ENCODE results near the gene BTBD18. TPM values are rescaled to one million over a fixed set of nuclear protein-coding genes. Genes with fewer than 3 reads are reported as not detected.

The BTBD18 gene
- total and polyA plus RNA-seq, 2 donors from 2014 or later = not detected

- Histone ChIP-seq H3K4me3 (ENCODE audit: low read length in 3 of 3) (no peak overlapping the region), H3K9me3 (ENCODE audit: control insufficient read depth in 2 of 3, insufficient read depth in 1 of 3, low read length in 3 of 3) (no peaks in the 10 kb centered on the region), H3K4me1 (ENCODE audit: control insufficient read depth in 2 of 3, insufficient read depth in 2 of 3, low read depth in 1 of 3, low read length in 3 of 3) (peaks cover 0 to 46% (median 39%) of the 10 kb centered on the region in 3 donors), H3K27me3 (ENCODE audit: control insufficient read depth, insufficient read depth, low read length) (no peaks in the 10 kb centered on the region), H3K27ac (ENCODE audit: low read depth in 2 of 2, low read length in 2 of 2) (peak overlapping the region; percentile 58 to 74), H3K9ac (ENCODE audit: low read length in 3 of 3) (no peak overlapping the region), H3K36me3 (ENCODE audit: control insufficient read depth in 2 of 3, insufficient read depth in 3 of 3, low read length in 3 of 3) (peaks cover 0 to 11% (median 7%) of the 10 kb centered on the region in 3 donors)
- no peak for DNase-seq
- FAIRE-seq = no peak
- intact Hi-C loops (cut with DNase I) = no loop called here
- no peak for TF ChIP-seq CTCF (IDR thresholded peaks at IDR 0.05; ENCODE audit: borderline replicate concordance, extremely low read depth, insufficient read depth)
These were observed 36.5 kb upstream of the BTBD18 start for GRCh38 chr11:57787920-57788702.

- Histone ChIP-seq H3K27me3 (ENCODE audit: control insufficient read depth, insufficient read depth, low read length) (no peaks in the 10 kb centered on the region), H3K36me3 (ENCODE audit: control insufficient read depth in 2 of 3, insufficient read depth in 3 of 3, low read length in 3 of 3) (peaks cover 0 to 11% (median 7%) of the 10 kb centered on the region in 3 donors), H3K9ac (ENCODE audit: low read length in 3 of 3) (no peak overlapping the region), H3K27ac (ENCODE audit: low read depth in 2 of 2, low read length in 2 of 2) (peak overlapping the region; percentile 35 to 74), H3K4me1 (ENCODE audit: control insufficient read depth in 2 of 3, insufficient read depth in 2 of 3, low read depth in 1 of 3, low read length in 3 of 3) (peaks cover 5 to 49% (median 41%) of the 10 kb centered on the region in 3 donors), H3K9me3 (ENCODE audit: control insufficient read depth in 2 of 3, insufficient read depth in 1 of 3, low read length in 3 of 3) (no peaks in the 10 kb centered on the region), H3K4me3 (ENCODE audit: low read length in 3 of 3) (peak overlapping the region in 1 of 3 donors; percentile 21)
- FAIRE-seq = no peak
- no peak for TF ChIP-seq CTCF (IDR thresholded peaks at IDR 0.05; ENCODE audit: borderline replicate concordance, extremely low read depth, insufficient read depth)
- intact Hi-C loops (cut with DNase I) = no loop called here
- no peak for DNase-seq
These were observed 35.5 kb upstream of the BTBD18 start for GRCh38 chr11:57787006-57787604.

GRCh38 chr11:57786436-57786835 is 34.8 kb upstream of the BTBD18 start:
- FAIRE-seq = no peak
- no peak for DNase-seq
- peaks cover 0 to 4% (median 0%) of the 10 kb centered on the region in 3 donors for H3K36me3 ChIP-seq (ENCODE audit: control insufficient read depth in 2 of 3, insufficient read depth in 3 of 3, low read length in 3 of 3)
- H3K4me3 ChIP-seq (ENCODE audit: low read length in 3 of 3) = no peak overlapping the region
- TF ChIP-seq CTCF (IDR thresholded peaks at IDR 0.05; ENCODE audit: borderline replicate concordance, extremely low read depth, insufficient read depth) = no peak
- H3K27me3 ChIP-seq (ENCODE audit: control insufficient read depth, insufficient read depth, low read length) = no peaks in the 10 kb centered on the region
- intact Hi-C loops (cut with DNase I) = no loop called here
- peaks cover 5 to 48% (median 37%) of the 10 kb centered on the region in 3 donors for H3K4me1 ChIP-seq (ENCODE audit: control insufficient read depth in 2 of 3, insufficient read depth in 2 of 3, low read depth in 1 of 3, low read length in 3 of 3)
- no peaks in the 10 kb centered on the region for H3K9me3 ChIP-seq (ENCODE audit: control insufficient read depth in 2 of 3, insufficient read depth in 1 of 3, low read length in 3 of 3)
- peak overlapping the region; percentile 35 to 74 for H3K27ac ChIP-seq (ENCODE audit: low read depth in 2 of 2, low read length in 2 of 2)
- no peak overlapping the region for H3K9ac ChIP-seq (ENCODE audit: low read length in 3 of 3)
